Activated B cell treated with CpG ODN at 0.5 μM for 24 hours (primary cell): ENCODE data around the gene M6PR. TPM values are rescaled to one million over a fixed set of nuclear protein-coding genes. Genes with fewer than 3 reads are reported as not detected.
"Not testable (repeated sequence)": the region's sequence is repeated elsewhere in the genome, so short reads cannot be mapped to it uniquely, and the experiment has no call there.

Experiments
- ATAC-seq: fragments of 200-7000 bp; cut with Tn5 transposase; one replicate; pipeline ENCODE4 v1.10.0; 2021; ENCODE audit warnings: low read depth, mild to moderate bottlenecking, moderate library complexity
- CTCF ChIA-PET: fragments of 350-600 bp; sonication (Branson Sonifier 250); formaldehyde crosslinking; loops from one replicate; lab custom pipeline; 2021; ENCODE audit warnings: antibody characterized with exemption; lab: Charles Lee
- POLR2A ChIA-PET: fragments of 350-600 bp; sonication (Branson Sonifier 250); formaldehyde crosslinking; loops from one replicate; lab custom pipeline; 2021; ENCODE audit warnings: antibody characterized with exemption; lab: Charles Lee
- DNase-seq: peaks from one replicate; pipeline ENCODE4 v3.0.0; 2022
- H3K27ac Mint-ChIP-seq: one replicate; pipeline ENCODE4 v1.8.0; 2020; ENCODE audit warnings: mixed read lengths
- H3K27me3 Mint-ChIP-seq: one replicate; pipeline ENCODE4 v1.8.0; 2021; ENCODE audit warnings: mixed read lengths
- H3K36me3 Mint-ChIP-seq: one replicate; pipeline ENCODE4 v1.8.0; 2021; ENCODE audit warnings: low read depth, mixed read lengths
- H3K4me1 Mint-ChIP-seq: one replicate; pipeline ENCODE4 v1.8.0; 2021; ENCODE audit warnings: mixed read lengths
- H3K4me3 Mint-ChIP-seq: one replicate; pipeline ENCODE4 v1.8.0; 2020; ENCODE audit warnings: mild to moderate bottlenecking, mixed read lengths
- H3K9me3 Mint-ChIP-seq: one replicate; pipeline ENCODE4 v1.8.0; 2020; ENCODE audit warnings: mixed read lengths
- CTCF ChIP-seq: fragments of 200-600 bp; IDR thresholded peaks from one replicate; pipeline ENCODE4 v1.8.0; 2022; ENCODE audit warnings: antibody characterized with exemption, mild to moderate bottlenecking
- intact Hi-C: fragments of 100-400 bp; cut with micrococcal nuclease; formaldehyde crosslinking; loops from one replicate; pipeline ENCODE4 v1.15.1; 2024
- total RNA-seq: library from RNA; stranded (reverse); gene quantifications from 2 replicates; pipeline ENCODE4 v1.2.3, GENCODE V29; 2022

Gene M6PR
- total RNA-seq, 1 donor from 2014 or later: 229 TPM

DNA sequence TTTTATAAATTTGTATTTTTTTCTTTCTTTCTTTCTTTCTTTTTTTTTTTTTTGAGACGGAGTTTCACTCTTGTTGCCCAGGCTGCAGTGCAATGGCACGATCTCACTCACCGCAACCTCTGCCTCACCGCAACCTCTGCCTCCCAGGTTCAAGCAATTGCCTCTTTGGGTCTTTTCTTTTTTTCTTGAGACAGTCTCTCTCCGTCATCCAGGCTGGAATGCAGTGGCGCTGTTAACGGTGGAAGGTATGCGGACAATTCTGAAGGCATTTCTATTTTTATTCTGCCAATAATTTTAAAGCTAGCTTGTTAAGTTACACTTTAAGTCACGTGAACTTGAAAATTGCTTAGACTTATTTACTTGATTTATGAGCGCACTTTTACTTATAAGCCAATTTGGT is 43.9 kb downstream of the M6PR start:
- DNase-seq (no peak), ATAC-seq (no peak)
- no peak for TF ChIP-seq CTCF
- no peaks in the 10 kb centered on the region for H3K27me3 Mint-ChIP-seq
- peaks cover 40% of the 10 kb centered on the region for H3K4me1 Mint-ChIP-seq
- CTCF ChIA-PET: no interaction called here
- peaks cover 3% of the 10 kb centered on the region for H3K36me3 Mint-ChIP-seq
- POLR2A ChIA-PET: no interaction called here
- intact Hi-C loops: no loop called here
- no peak overlapping the region for H3K4me3 Mint-ChIP-seq
- no peak overlapping the region for H3K27ac Mint-ChIP-seq
- peaks cover 8% of the 10 kb centered on the region for H3K9me3 Mint-ChIP-seq

- ChIA-PET CTCF (interaction anchor here (1.0 kb wide), 2 partner anchors 14 to 295 kb away, joined by 3 to 4 read pairs; no protein-coding TSS in a partner anchor), POLR2A (no interaction called here)
- no peak for TF ChIP-seq CTCF
- DNase-seq (no peak), ATAC-seq (no peak)
- Mint-ChIP-seq H3K36me3 (peaks cover 3% of the 10 kb centered on the region), H3K4me3 (peak overlapping the region; percentile 52), H3K27me3 (no peaks in the 10 kb centered on the region), H3K4me1 (peaks cover 44% of the 10 kb centered on the region), H3K9me3 (peaks cover 12% of the 10 kb centered on the region), H3K27ac (peak overlapping the region; percentile 24)
- intact Hi-C loops: no loop called here
These were observed 44.8 kb downstream of the M6PR start for GRCh38 chr12:8904665-8905064.

GRCh38 chr12:8903646-8904045 is 45.8 kb downstream of the M6PR start:
- no peak for DNase-seq
- H3K4me3 Mint-ChIP-seq: peak overlapping the region; percentile 44
- no peak for TF ChIP-seq CTCF
- CTCF ChIA-PET: interaction anchor here (1.0 kb wide), 1 partner anchor 13 kb away, joined by 4 read pairs; no protein-coding TSS in a partner anchor
- peaks cover 12% of the 10 kb centered on the region for H3K9me3 Mint-ChIP-seq
- H3K27me3 Mint-ChIP-seq: no peaks in the 10 kb centered on the region
- intact Hi-C loops: no loop called here
- no peak for ATAC-seq
- peaks cover 3% of the 10 kb centered on the region for H3K36me3 Mint-ChIP-seq
- POLR2A ChIA-PET: interaction anchor here (0.7 kb wide), 1 partner anchor 15 kb away, joined by 15 read pairs; no protein-coding TSS in a partner anchor
- H3K27ac Mint-ChIP-seq: peak overlapping the region; percentile 68
- H3K4me1 Mint-ChIP-seq: peaks cover 45% of the 10 kb centered on the region

DNA sequence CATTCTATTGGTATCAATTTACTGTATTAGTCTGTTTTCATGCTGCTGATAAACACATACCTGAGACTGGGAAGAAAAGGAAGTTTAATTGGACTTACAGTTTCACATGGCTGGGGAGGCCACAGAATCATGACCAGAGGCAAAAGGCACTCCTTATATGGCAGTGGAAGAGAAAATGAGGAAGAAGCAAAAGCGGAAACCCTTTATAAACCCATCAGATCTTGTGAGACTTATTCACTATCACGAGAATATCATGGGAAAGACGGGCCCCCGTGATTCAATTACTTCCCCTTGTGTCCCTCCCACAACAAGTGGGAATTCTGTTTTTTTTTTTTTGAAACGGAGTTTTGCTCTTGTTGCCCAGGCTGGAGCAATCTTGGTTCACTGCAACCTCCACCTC is 46.7 kb downstream of the M6PR start:
- Mint-ChIP-seq H3K4me1 (peaks cover 45% of the 10 kb centered on the region), H3K27ac (peak overlapping the region; percentile 68), H3K9me3 (peaks cover 12% of the 10 kb centered on the region), H3K4me3 (peak overlapping the region; percentile 64)
- CTCF ChIA-PET, H3K27me3 Mint-ChIP-seq, intact Hi-C loops, H3K36me3 Mint-ChIP-seq, DNase-seq: not testable (repeated sequence)
- POLR2A ChIA-PET: interaction anchor here (0.7 kb wide), 1 partner anchor 218 kb away, joined by 5 read pairs; no protein-coding TSS in a partner anchor
- peak; percentile 73 for ATAC-seq

- no peak for ATAC-seq
- CTCF ChIA-PET: no interaction called here
These were observed 49.6 kb downstream of the M6PR start for GRCh38 chr12:8899830-8900229.

More at GRCh38 chr12:8899830-8900229, 49.6 kb downstream of the M6PR start:
- Mint-ChIP-seq H3K36me3 (peaks cover 3% of the 10 kb centered on the region), H3K4me3 (no peak overlapping the region), H3K4me1 (peaks cover 29% of the 10 kb centered on the region), H3K9me3 (peaks cover 12% of the 10 kb centered on the region), H3K27me3 (no peaks in the 10 kb centered on the region), H3K27ac (no peak overlapping the region)
- POLR2A ChIA-PET: interaction anchor here (0.8 kb wide), 1 partner anchor 1465 kb away, joined by 3 read pairs; no protein-coding TSS in a partner anchor
- no peak for DNase-seq
- intact Hi-C loops: no loop called here
- TF ChIP-seq CTCF: no peak
